SKM-1 (cell line): ENCODE measurements around the gene BRPF3.
"Not testable (repeated sequence)": the region's sequence is repeated elsewhere in the genome, so short reads cannot be mapped to it uniquely, and the experiment has no call there.

Source experiments
- DNase-seq: peaks from one replicate; lab custom pipeline; 2025; ENCODE audit not compliant: unreplicated experiment; lab: John Stamatoyannopoulos, UW

Gene BRPF3

DNA sequence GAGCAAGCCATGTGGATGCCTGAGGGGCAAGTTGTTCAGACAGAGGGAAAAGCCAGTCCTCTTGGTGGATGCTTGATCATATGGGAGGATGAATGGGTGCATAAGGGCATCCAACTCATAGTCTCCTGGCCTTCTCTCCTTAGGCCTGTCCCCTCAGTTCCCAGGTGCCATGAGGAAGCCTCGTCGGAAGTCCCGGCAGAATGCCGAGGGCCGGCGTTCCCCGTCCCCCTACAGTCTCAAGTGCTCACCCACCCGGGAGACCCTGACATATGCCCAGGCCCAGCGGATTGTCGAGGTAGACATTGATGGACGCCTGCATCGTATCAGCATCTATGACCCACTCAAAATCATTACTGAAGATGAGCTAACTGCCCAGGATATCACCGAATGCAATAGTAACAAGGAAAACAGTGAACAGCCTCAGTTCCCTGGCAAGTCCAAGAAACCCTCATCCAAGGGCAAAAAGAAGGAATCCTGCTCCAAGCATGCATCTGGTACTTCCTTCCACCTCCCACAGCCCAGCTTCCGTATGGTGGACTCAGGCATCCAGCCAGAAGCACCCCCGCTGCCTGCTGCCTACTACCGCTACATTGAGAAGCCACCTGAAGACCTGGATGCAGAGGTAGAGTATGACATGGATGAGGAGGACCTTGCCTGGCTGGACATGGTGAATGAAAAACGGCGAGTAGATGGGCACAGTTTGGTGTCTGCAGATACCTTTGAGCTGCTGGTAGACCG is 3.8 kb downstream of the BRPF3 start:
- no peak for DNase-seq

DNA sequence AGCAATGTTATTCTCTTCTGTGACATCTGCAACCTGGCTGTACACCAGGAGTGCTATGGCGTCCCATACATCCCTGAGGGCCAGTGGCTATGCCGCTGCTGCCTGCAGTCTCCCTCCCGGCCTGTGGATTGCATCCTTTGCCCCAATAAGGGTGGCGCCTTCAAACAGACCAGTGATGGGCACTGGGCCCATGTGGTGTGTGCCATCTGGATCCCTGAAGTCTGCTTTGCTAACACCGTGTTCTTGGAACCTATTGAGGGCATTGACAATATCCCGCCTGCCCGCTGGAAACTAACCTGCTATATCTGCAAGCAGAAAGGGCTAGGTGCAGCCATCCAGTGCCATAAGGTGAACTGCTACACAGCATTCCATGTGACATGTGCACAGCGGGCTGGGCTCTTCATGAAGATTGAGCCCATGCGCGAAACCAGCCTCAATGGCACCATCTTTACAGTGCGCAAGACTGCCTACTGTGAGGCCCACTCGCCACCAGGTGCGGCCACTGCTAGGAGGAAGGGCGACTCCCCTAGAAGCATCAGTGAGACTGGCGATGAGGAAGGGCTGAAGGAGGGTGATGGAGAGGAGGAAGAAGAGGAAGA is 4.6 kb downstream of the BRPF3 start:
- DNase-seq: no peak

DNA sequence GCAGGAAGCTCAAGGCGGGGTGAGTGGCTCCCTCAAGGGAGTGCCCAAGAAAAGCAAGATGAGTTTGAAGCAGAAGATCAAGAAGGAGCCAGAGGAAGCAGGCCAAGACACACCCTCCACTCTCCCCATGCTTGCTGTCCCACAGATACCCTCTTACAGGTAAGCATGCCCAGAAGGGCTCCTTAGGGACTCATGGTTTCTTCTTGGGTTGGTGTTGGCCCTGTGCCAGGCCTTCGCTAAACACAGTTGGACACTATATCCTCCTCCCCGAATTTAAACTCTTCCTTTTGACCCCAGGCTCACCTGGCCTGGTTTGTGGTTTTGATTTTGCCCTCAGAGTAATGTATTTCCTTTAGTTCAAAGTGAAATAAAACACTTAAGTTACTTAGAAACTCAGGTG is 5.1 kb downstream of the BRPF3 start:
- DNase-seq: no peak

DNA sequence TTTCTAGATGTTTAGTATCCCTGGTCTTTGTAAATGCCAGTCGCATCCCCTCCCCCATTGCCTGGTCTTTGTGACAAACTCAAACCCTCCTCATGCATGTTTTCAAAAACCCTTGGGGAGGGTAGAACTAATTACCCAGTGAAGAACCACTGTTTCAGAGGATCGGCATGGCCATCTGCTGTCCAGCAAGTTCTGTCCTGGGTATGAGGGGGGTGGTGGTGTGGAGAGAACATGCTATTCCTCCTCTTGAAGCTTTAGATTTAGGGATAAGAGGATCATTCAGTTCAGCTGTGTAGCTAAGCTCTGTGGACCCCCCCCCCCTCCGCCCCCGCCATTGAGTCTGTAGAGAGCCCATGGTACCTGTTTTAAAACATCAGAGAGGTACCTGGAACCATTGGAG is 5.6 kb downstream of the BRPF3 start:
- DNase-seq: no peak

DNA sequence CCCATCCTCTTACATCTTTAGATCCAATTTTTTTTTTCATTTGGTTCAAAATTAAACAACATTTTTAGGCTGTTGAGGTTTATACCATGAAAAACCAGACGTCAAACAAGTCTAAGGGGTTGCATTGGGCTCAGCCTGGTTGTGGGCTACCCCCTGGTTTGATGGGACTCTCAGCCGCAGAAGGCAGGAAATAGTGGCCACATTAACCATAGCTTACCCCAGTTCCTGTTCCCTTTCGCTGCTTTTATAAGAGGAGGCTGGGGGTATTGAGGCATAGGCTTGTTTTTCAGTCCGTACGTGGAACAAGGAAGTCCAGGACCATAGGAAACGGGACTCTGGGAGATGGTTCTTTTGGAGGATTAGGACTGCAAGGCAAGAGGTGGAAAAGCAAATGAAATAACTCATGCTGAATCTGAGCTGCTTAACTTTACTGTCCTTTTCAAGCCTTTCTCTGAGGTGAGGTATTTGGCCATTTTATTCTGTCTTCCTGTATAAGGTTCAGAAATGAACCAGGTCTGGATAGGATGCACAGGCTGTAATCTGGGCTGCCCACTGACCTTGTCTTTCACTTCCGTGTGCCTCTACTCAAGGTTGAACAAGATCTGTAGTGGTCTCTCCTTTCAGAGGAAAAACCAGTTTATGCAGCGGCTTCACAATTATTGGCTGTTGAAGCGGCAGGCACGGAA is 7.7 kb downstream of the BRPF3 start:
- peak; percentile 67 for DNase-seq

DNA sequence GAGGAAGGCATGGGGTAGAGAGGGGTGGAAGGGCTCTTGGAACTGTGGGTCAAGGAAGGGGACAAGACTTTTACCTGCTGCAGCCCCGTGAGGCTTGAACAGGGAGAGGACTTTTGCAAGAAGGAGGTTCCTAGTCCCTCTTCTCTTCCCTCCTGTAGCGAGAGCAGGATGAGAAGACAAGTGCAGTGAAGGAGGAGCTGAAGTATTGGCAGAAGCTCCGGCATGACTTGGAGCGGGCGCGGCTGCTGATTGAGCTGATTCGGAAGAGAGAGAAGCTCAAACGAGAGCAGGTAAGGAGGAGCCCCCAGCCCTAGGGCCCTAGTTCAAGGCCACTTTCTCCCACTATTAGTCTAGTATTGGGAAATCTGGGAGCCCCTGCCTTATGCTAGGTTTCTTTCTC is 10.6 kb downstream of the BRPF3 start:
- no peak for DNase-seq

DNA sequence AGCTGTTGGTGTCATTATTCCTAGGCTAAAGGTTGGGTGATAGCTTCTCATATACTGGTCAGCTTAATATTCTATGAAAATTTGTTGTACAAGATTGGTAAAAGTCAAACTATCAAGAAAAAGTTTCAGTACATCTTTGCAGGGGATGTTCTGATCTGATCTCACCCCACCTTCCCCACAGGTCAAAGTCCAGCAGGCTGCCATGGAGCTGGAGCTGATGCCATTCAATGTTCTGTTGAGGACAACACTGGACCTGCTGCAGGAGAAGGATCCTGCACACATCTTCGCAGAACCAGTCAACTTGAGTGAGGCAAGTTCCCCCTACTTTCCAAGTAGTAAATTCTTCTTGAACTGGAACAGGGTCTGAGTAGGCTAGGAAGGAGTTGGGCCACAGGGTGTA is 13.1 kb downstream of the BRPF3 start:
- DNase-seq: no peak

DNA sequence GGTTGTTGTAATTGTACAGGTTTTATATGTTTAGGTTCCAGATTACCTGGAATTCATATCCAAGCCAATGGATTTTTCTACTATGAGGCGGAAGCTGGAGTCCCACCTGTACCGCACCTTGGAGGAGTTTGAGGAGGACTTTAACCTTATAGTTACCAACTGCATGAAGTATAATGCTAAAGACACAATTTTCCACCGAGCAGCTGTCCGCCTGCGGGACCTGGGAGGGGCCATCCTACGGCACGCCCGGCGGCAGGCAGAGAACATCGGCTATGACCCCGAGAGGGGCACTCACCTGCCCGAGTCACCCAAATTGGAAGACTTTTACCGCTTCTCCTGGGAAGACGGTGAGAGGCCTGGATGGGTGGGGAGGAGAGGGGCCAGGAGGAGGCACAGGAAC is 13.6 kb downstream of the BRPF3 start:
- no peak for DNase-seq

DNA sequence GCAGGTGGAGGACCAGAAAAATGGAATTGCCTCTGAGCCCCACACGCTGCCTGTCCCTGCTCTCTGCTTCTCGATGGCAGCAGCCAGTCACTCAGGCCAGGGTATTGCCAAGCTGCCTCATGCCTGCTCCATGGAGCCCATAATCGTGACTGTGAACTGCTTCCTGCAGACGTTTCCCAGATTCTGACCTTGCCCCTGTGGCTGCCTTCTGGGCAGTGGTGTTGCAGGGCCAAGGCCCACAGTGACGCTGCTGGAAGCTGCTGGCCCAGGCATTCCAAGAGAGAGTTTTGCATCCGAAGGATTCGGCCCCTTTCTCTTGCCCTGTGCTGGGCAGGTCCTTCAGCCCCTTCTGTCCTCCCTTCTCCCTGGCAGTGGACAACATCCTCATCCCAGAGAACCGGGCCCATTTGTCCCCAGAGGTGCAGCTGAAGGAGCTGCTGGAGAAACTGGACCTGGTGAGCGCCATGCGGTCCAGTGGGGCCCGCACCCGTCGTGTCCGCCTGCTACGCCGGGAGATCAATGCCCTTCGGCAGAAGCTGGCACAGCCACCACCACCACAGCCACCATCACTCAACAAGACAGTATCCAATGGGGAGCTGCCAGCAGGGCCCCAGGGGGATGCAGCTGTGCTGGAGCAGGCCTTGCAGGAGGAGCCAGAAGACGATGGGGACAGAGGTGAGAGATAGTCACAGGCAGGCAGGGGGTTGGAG is 14.5 kb downstream of the BRPF3 start:
- no peak for DNase-seq

DNA sequence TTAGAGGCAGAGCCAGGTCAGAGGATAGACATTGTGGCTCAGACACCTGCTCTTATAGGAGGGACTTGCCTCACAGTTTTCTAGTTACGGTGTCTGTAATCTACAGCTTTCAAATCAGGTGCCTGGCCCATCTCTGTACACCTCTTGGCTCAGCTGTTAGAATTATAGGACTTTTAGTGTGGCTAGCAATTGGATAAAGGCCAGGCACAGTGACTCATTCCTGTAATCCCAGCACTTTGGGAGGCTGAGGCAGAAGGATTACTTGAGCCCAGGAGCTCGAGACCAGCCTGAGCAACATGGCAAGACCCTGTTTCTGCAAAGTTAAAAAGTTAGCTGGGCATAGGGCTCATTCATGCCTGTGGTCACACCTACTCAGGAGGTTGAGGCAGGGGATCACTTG is 20.0 kb downstream of the BRPF3 start:
- DNase-seq: no peak

DNA sequence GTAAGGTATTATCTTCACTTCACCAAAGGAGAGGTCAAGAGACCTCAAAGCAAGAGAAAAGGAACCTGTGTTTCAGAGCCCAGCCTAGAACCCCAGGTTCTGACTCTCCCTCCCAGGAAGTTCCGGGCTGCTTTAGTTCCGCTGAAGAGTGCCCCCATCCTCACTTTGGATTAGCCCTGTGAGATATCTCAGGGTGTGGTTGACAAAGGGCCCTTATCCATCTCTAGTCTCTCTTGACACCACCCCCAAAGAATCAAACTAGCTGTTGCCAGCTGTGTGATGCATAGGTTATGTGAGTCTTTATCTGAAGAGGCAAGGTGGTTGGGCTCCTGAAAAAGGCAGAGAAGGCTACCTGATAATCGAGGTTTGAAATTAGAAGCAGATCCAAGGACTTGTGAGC is 20.6 kb downstream of the BRPF3 start:
- DNase-seq: no peak

DNA sequence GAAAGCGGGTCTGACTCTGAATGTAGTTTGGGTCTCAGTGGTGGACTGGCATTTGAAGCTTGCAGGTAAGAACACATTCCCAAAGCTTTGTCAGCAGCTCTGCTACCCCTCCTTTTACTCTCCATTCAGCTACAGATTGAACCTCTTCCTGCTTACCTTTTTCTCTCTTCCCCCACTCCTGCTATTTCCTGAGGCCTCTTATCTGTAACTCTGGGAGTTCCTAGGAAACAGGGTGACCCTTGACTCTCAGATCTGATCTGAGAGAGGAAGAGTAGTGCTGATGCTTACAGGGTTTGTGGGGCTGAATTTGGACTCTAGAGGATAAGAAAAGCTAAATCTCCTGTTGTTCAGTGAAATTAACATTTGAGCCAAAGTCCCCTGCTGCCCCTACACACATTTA is 21.4 kb downstream of the BRPF3 start:
- no peak for DNase-seq

DNA sequence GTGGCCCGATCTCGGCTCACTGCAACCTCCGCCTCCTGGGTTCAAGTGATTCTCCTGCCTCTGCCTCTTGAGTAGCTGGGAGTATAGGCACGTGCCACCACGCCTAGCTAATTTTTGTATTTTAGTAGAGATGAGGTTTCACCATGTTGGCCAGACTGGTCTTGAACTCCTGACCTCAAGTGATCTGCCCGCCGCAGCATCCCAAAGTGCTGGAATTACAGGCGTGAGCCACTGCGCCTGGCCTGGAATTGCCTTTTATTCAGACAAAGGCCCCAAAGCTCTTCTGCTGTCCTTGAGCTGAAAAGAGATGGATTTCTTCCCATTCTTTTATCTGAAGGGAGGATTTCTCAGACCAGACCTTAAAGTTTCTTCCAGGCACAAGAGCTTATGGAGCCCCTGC is 22.0 kb downstream of the BRPF3 start:
- DNase-seq: not testable (repeated sequence)

DNA sequence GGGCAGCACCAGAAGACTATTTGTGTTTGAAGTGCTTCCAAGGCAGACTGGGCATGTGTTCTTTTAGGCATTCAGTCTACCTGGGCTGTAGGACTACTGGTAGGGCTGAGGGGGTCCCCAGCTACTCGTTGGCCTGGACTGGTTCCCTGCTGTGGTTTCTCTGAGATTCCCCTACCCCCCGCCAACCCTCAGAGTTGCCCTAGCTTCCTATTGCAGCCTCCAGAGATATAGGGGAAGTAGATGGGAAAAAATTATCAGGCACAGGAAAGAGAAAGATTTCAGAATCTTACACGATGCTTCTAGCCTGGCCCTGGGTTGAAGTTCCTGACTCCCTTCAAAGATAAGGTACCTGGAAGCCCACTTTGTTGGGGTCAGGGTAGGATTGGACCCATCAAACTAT is 22.5 kb downstream of the BRPF3 start:
- DNase-seq: peak; percentile 44

DNA sequence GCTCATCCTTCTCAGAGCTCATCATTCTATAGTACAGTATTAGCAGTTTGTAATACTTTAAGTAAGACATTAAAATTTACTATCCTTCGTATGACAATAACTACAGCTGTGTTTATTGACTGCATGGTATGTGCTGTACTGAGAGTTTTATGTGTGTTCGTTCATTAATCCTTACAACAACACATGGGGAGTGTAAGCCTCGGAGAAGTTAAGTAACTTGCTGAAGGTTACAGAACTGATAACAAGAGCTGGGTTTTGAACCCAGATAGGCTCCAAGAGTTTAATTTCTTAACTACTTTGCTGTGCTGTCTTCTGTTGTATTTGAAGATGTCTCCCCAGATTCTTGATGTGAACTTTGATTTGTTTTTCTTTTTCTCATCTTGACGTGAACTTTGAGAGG is 23.7 kb downstream of the BRPF3 start:
- no peak for DNase-seq

DNA sequence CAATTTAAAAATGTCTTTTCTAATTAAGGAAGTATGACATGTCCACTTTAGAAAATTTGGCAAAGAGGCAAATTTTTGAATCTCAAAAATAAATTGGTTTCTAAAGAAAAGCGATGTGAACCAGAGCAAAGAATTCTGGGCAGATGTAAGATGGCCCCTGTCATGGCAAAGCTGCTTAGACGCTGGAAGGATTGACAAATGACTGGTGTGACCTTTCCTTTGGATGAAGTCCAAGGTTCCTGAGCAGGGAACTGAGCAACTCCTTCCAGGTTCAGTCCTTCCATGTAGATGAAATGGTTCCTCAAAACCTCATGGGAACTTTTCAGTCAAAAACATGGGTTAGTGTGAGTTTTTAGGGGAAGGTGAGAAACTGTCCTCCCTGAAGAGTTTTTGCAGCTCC is 25.1 kb downstream of the BRPF3 start:
- DNase-seq: no peak

DNA sequence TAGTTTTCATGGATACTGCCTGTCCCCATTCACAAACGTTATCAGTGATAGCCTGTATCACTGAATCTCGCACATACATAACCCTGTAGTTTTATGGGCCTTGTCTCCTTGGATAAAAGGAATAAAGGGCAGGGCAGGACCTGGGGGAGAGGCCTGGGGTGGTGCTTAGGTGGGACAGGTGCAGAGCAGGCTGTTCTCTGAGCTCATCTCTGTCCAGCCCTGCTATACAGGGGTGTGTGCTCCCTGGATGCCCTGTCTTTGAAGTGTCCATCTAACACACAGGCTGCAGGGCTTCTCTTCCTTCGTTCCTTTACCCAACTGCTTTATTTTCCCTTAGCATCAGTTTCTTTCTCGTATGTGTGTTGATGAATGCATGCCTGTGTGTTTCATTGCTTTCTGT is 26.4 kb downstream of the BRPF3 start:
- no peak for DNase-seq

DNA sequence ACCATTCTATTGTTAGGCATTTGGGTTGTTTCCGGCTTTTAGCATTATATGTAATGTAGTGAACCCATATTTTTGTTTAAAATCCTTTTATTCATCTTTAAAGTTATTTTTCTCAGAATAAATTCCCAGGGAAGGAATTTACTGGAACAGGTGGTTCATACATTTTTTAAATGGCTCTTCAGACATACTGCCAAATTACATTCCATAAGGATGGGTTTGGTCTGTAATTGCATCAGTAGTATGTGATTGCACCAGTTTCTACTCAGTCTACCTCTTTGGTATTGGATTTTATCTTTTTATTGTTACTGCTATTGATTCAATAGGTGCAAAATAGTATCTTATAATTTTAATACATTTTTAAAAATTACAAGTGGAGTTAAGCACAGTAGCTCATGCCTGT is 27.2 kb downstream of the BRPF3 start:
- no peak for DNase-seq

DNA sequence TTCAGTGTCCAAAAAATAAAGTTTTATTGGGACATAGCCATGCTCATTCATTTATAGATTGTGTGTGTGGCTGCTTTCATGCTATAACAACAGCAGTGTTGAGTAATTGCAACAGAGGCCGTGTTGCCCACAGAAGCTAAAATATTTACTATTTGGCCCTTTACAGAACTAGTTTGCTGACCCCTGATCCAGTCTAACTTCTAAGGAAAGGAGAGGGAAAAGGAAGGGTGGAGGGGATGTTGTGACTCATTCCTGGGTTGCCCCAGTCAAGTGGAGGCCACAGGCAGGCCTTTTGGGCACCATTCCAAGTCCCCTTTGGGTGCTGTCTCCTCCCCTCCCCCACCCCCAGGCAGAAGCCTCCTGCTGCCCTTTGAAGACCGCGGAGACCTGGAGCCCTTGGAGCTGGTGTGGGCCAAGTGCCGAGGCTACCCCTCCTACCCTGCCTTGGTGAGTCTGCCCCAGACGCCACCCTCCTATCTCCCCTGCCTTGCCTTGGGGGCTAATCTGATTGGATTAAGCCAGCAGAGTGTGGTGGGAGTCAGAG is 28.4 kb downstream of the BRPF3 start:
- DNase-seq: no peak

DNA sequence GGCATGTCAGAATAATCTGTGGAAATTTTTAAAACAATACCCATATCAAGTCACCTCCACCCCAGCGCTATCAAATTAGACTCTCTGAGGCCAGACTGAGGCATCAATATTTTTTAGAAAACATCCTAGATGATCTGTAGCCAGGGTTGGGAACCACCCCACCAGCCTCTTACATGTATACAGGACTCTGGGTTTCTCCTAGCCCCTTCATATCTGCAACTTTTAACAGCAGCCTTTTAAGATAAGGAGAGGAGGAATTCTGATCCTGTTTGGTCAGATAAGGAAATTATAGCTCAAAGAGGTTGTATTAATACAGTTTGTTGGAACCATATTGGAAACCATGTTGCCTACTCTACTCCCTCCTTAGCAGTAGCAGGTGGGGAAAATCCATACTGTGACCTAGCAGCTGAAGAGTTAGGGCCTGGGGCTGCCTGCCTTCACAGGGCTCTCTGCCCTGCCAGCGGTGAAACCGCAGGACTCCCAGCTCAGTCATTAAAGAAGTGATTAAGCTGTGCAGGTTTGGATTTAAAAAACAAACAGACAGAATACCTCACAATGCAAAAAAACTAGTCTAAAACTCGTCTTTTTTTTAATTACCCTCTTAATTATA is 30.0 kb downstream of the BRPF3 start:
- no peak for DNase-seq
